ENCODE measurements around the gene SLC8A1. TPM values are rescaled to one million over a fixed set of nuclear protein-coding genes. Genes with fewer than 3 reads are reported as not detected.

Gene SLC8A1
- total RNA-seq, 1 donor from 2014 or later, result 0.13 TPM

- DNase-seq (ENCODE audit: low read depth in 2 of 2), result no peak
Measured at GRCh38 chr2:40072442-40073232, 379.3 kb downstream of the SLC8A1 start.

DNA sequence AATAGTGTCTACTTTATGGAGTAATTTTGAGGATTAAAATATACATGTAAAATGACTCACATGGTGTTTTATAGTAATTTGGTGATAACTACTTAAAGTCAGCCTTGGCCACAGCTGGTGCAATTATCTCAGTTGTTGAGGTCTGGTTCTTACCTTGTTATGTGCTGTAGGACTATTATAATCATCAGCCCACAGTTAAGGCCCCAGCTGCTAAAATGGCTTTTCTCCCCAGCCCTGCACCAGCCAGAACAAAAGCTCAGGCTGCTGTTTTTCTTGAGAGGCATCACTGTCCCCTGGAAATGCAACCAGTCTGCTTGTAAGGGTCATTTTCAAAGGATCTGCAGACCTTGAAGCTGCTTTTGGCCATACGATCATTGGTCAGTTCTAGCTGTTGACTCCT lies 389.5 kb downstream of the SLC8A1 start:
- no peak for DNase-seq (ENCODE audit: low read depth in 2 of 2)

GRCh38 chr2:40049781-40050180 lies 402.1 kb downstream of the SLC8A1 start:
- DNase-seq (ENCODE audit: low read depth in 2 of 2), result no peak

- DNase-seq (ENCODE audit: low read depth in 2 of 2), result no peak
Measured at GRCh38 chr2:40048506-40048905, 403.4 kb downstream of the SLC8A1 start.

GRCh38 chr2:40047406-40047805 lies 404.5 kb downstream of the SLC8A1 start:
- no peak for DNase-seq (ENCODE audit: low read depth in 2 of 2)

Data from dermis microvascular lymphatic vessel endothelial cell (primary cell).